ENCODE data around the gene STRBP. TPM values are rescaled to one million over a fixed set of nuclear protein-coding genes. Genes with fewer than 3 reads are reported as not detected.

Gene STRBP
- total and polyA plus RNA-seq, 12 donors, result 10.5 to 22.2 (median 13.8) TPM

- ATAC-seq (no peak), DNase-seq (no peak)
- Histone ChIP-seq H3K4me1 (peaks cover 0 to 30% (median 10%) of the 10 kb centered on the region in 9 donors), H3K36me3 (peaks cover 0 to 13% (median 0%) of the 10 kb centered on the region in 9 donors), H3K27ac (no peak overlapping the region), H3K9me3 (no peaks in the 10 kb centered on the region), H3K27me3 (no peaks in the 10 kb centered on the region), H3K4me3 (no peak overlapping the region)
- intact Hi-C loops (cut with DNase I), result no loop called here
- no peak for TF ChIP-seq CTCF (IDR thresholded peaks at IDR 0.05)
- WGBS, 2 donors, result 97 to 98% methylated on average over 3 of the region's 3 CpGs
Measured at GRCh38 chr9:123121457-123121856, 146.9 kb downstream of the STRBP start.

- intact Hi-C loops (cut with DNase I), result no loop called here
- WGBS, 2 donors, result 93 to 98% methylated on average over 1 of the region's 1 CpG
- TF ChIP-seq CTCF (IDR thresholded peaks at IDR 0.05), result no peak
- H3K4me1 ChIP-seq, result peaks cover 0 to 30% (median 10%) of the 10 kb centered on the region in 9 donors
- H3K27me3 ChIP-seq, result no peaks in the 10 kb centered on the region
- no peak overlapping the region for H3K4me3 ChIP-seq
- no peak for ATAC-seq
- DNase-seq, result no peak
- peak overlapping the region in 1 of 10 donors; percentile 32 for H3K27ac ChIP-seq
- no peaks in the 10 kb centered on the region for H3K9me3 ChIP-seq
- H3K36me3 ChIP-seq, result peaks cover 0 to 12% (median 0%) of the 10 kb centered on the region in 9 donors
Measured at GRCh38 chr9:123120953-123121352, 147.4 kb downstream of the STRBP start.

DNA sequence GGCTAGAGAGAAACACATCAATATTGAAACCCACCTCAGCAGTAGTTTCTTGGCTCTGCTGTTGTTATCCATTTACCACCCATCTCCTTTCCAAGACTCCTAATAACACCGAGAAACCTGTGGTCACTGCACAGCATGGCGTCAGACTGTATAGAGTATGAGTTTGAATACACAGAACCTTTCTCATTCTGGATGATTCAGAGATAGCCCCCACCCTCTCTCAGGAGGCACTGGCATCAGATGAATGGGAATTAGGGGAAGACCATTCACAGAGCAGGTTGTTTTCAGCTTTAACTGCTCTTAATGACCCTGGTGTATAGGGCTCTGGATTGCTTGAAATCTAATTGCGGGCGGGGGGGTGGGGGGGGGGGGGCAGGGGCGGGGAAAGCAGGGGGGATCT lies 148.3 kb downstream of the STRBP start:
- DNase-seq, result no peak
- peaks cover 0 to 10% (median 0%) of the 10 kb centered on the region in 9 donors for H3K36me3 ChIP-seq

GRCh38 chr9:123119566-123119965 lies 148.8 kb downstream of the STRBP start:
- H3K4me3 ChIP-seq, result no peak overlapping the region
- peak overlapping the region in 2 of 10 donors; percentile 48 to 49 for H3K27ac ChIP-seq
- DNase-seq (no peak), ATAC-seq (peak in 6 of 8 donors; percentile 26 to 84 (median 70))
- intact Hi-C loops (cut with DNase I), result loop anchor here in 1 of 10 donors (10.0 kb wide), 1 partner anchor 225 kb away; no protein-coding TSS in a partner anchor
- TF ChIP-seq CTCF (IDR thresholded peaks at IDR 0.05), result no peak
- peaks cover 0 to 10% (median 0%) of the 10 kb centered on the region in 9 donors for H3K36me3 ChIP-seq
- WGBS, 2 donors, result 41 to 56% methylated on average over 7 of the region's 7 CpGs
- peaks cover 0 to 41% (median 11%) of the 10 kb centered on the region in 9 donors for H3K4me1 ChIP-seq
- no peaks in the 10 kb centered on the region for H3K9me3 ChIP-seq
- no peaks in the 10 kb centered on the region for H3K27me3 ChIP-seq

More for the DNA sequence above, 148.3 kb downstream of the STRBP start:
- no peaks in the 10 kb centered on the region for H3K27me3 ChIP-seq
- 87 to 89% methylated on average over 5 of the region's 5 CpGs for WGBS, 2 donors
- no peak overlapping the region for H3K4me3 ChIP-seq
- TF ChIP-seq CTCF (IDR thresholded peaks at IDR 0.05), result no peak
- no peak for ATAC-seq
- H3K4me1 ChIP-seq, result peaks cover 0 to 37% (median 10%) of the 10 kb centered on the region in 9 donors
- H3K27ac ChIP-seq, result peak overlapping the region in 3 of 10 donors; percentile 38 to 49 (median 48)
- H3K9me3 ChIP-seq, result no peaks in the 10 kb centered on the region
- intact Hi-C loops (cut with DNase I), result no loop called here

Data from heart right ventricle (tissue), 16 donors.